ENCODE measurements around the gene ZCCHC7. TPM values are rescaled to one million over a fixed set of nuclear protein-coding genes. Genes with fewer than 3 reads are reported as not detected.

Gene ZCCHC7
- total and polyA plus RNA-seq, 2 experiments from 2014 or later, result 29.8 to 38.8 TPM

GRCh38 chr9:37146410-37146809 lies 26.0 kb downstream of the ZCCHC7 start (continued):
- TF ChIP-seq ZNF462 (CRISPR knock-in tag; IDR thresholded peaks at IDR 0.05) (no peak), ZNF114 (CRISPR knock-in tag; IDR thresholded peaks at IDR 0.05) (no peak), JUNB (IDR thresholded peaks at IDR 0.05; ENCODE audit: unreplicated experiment) (no peak)

GRCh38 chr9:37148181-37148580 lies 27.8 kb downstream of the ZCCHC7 start:
- H3K4me3 ChIP-seq, result no peak overlapping the region
- H2AFZ ChIP-seq, result no peak overlapping the region
- no peaks in the 10 kb centered on the region for H3F3A ChIP-seq (replicated peaks; ENCODE audit: low read depth)
- H3K79me2 ChIP-seq (replicated peaks; ENCODE audit: insufficient read depth), result peaks cover 9% of the 10 kb centered on the region; the same call in 1 of the 2 replicates
- H3K9me2 ChIP-seq (ENCODE audit: insufficient read depth), result no peaks in the 10 kb centered on the region
- Mint-ChIP-seq H3K4me1 (peaks cover 26% of the 10 kb centered on the region), H3K27me3 (ENCODE audit: insufficient read depth, low read depth, poor library complexity) (no peaks in the 10 kb centered on the region), H3K27ac (no peak overlapping the region), H3K4me3 (no peak overlapping the region), H3K9me3 (no peaks in the 10 kb centered on the region), H3K36me3 (ENCODE audit: low read depth) (peaks cover 2% of the 10 kb centered on the region; the same call in 1 of the 3 replicates)
- ATAC-seq (no peak), DNase-seq (ENCODE audit: low spot score) (no peak)
- peaks cover 29% of the 10 kb centered on the region for H3K4me1 ChIP-seq (ENCODE audit: insufficient read depth)
- H4K20me1 ChIP-seq (replicated peaks; ENCODE audit: insufficient read depth), result no peaks in the 10 kb centered on the region; the same call in 1 of the 2 replicates
- no peak overlapping the region for H3K4me2 ChIP-seq
- no peaks in the 10 kb centered on the region for H3K36me3 ChIP-seq (ENCODE audit: insufficient read depth)
- TF ChIP-seq ZNF114 (CRISPR knock-in tag; IDR thresholded peaks at IDR 0.05), result no peak
- no peak for TF ChIP-seq EZH2phosphoT487 (IDR thresholded peaks at IDR 0.05; ENCODE audit: unreplicated experiment)
- TF ChIP-seq JUNB (IDR thresholded peaks at IDR 0.05; ENCODE audit: unreplicated experiment), result no peak
- no peak for TF ChIP-seq STAT1 (IDR thresholded peaks at IDR 0.05; ENCODE audit: unreplicated experiment)
- no peak for TF ChIP-seq EZH2 (IDR thresholded peaks at IDR 0.05; ENCODE audit: low read depth, unreplicated experiment)
- TF ChIP-seq REST (IDR thresholded peaks at IDR 0.05; ENCODE audit: unreplicated experiment), result no peak
- no peak for TF ChIP-seq ZNF331 (CRISPR knock-in tag; IDR thresholded peaks at IDR 0.05; ENCODE audit: low read depth)
- TF ChIP-seq CTCF (conservative IDR thresholded peaks at IDR 0.05; ENCODE audit: low read depth in 2 of 2), result no peak
- H3K27ac ChIP-seq (ENCODE audit: low read depth), result no peak overlapping the region
- no peaks in the 10 kb centered on the region for H3K27me3 ChIP-seq (ENCODE audit: insufficient read depth)
